NT2/D1 (cell line): ENCODE results near the gene P3H3.

Source experiments
- SUZ12 ChIP-seq: IDR thresholded peaks from 2 replicates; pipeline ENCODE4 v1.6.1; 2011; ENCODE audit not compliant: insufficient read length, insufficient read depth; ENCODE audit errors: extremely low read depth
- ZNF274 ChIP-seq: IDR thresholded peaks from 2 replicates; pipeline ENCODE4 v1.6.1; 2011; ENCODE audit warnings: mild to moderate bottlenecking, low read depth, low read length

- TF ChIP-seq SUZ12 (no peak), ZNF274 (no peak)
Observed at GRCh38 chr12:6883683-6884082, 55.5 kb downstream of the P3H3 start.
